HG03469 (cell line): ENCODE data around the gene NOL12.
"Not testable (repeated sequence)": the region's sequence is repeated elsewhere in the genome, so short reads cannot be mapped to it uniquely, and the experiment has no call there.

Source experiments
- ATAC-seq: cut with Tn5 transposase; IDR thresholded peaks from one replicate; pipeline ENCODE4 v1.9.1; 2021; ENCODE audit warnings: mild to moderate bottlenecking, moderate library complexity, moderate number of reproducible peaks; ENCODE audit not compliant: unreplicated experiment

The NOL12 gene

DNA sequence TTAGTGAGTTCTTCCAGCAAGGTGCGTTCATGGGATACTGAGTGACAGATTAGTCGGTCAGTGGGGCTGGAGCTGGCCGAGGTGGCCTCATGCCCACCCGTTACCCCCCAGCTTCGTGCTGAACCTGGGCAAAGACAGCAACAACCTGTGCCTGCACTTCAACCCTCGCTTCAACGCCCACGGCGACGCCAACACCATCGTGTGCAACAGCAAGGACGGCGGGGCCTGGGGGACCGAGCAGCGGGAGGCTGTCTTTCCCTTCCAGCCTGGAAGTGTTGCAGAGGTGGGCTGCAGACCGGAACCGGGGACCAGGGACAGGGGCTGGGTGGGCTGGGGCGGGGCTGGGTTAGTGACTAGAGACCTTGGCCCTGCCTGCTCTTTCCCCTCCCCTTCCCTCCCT lies 7.8 kb upstream of the NOL12 start:
- ATAC-seq: no peak

GRCh38 chr22:37679670-37680069 lies 6.5 kb upstream of the NOL12 start:
- no peak for ATAC-seq

GRCh38 chr22:37680191-37680851 lies 5.8 kb upstream of the NOL12 start:
- ATAC-seq: no peak

DNA sequence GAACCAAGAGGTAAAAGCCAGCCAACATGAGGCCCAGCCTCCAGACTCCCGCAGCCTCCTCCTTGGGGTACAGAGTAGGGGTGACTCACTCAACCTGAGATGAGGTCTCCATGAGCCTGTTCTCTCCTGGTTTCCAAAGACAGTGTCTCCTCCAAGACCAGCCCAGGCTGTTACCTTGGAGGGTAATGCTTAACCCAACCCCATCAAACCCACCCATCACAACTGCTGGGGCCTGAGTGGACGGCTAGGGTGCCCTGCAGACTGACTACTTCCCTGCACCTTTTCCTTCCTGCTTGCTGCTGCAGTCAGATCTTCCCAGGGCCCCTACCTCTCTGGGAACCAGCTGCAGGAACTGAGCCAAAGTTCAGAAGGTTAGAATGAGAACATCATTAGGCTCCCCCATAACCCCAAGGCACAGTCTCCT lies 5.1 kb upstream of the NOL12 start:
- no peak for ATAC-seq

GRCh38 chr22:37681556-37682049 lies 4.5 kb upstream of the NOL12 start:
- ATAC-seq: no peak

DNA sequence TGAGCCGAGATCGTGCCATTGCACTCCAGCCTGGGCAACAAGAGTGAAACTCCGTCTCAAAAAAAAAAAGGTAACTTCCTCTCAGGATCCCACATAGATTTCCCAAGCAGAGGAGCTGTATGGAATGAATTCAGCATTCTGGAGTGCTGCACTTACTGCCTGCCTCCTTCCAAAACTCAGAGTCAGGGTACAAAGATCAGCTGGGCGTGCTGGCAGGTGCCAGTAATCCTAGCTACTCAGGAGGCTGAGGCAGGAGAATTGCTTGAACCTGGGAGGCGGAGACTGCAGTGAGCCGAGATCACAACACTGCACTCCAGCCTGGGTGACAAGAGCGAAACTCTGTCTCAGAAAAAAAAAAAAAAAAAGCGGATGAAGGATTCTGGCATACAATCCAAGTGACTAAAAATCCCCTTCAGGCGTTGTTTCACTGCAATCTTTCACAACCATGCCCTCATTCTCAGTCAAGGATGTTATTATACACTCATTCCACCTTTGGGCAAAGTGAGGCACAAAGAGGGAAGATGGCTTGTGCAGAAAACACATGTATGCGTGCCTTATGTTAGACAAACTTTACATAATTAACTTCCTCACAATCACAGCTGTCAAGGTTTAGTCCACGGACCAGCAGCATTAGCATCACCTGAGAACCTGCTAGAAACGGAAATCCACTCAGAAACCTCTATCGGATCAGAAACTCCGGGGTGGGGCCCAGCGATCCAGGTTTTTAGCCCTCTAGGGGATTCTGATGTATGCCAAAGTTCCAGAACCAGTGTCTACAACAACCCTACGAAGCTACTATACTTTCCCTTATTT lies 1.1 kb upstream of the NOL12 start:
- no peak for ATAC-seq

GRCh38 chr22:37690407-37690806 lies 4.3 kb downstream of the NOL12 start:
- no peak for ATAC-seq

DNA sequence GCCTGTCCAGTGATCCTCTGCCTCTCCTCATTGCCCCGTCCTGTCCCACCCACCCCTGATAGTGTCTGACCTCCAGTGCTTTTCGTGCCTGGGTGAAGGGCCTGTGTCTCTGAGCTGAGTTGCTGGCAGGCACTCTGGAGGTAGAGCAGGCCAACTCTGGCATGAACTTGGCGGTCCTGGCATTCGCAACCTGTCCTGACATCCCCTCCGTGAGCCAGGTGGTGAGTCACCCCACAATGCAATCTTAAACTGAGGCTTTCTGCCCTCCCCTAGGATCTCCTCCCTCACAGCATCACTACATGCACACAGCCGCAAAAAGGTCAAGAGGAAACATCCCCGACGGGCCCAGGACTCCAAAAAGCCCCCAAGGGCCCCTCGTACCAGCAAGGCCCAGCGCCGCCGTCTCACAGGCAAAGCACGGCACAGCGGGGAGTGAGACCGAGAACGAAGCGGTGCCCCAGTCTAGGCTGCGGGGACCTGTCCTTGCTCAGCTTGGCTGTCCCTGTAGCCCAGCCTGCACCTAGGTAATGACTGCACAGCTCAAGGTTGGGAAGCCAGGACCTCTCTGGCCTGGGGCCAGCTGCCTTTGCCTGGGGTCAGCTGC lies 4.9 kb downstream of the NOL12 start:
- ATAC-seq: no peak

DNA sequence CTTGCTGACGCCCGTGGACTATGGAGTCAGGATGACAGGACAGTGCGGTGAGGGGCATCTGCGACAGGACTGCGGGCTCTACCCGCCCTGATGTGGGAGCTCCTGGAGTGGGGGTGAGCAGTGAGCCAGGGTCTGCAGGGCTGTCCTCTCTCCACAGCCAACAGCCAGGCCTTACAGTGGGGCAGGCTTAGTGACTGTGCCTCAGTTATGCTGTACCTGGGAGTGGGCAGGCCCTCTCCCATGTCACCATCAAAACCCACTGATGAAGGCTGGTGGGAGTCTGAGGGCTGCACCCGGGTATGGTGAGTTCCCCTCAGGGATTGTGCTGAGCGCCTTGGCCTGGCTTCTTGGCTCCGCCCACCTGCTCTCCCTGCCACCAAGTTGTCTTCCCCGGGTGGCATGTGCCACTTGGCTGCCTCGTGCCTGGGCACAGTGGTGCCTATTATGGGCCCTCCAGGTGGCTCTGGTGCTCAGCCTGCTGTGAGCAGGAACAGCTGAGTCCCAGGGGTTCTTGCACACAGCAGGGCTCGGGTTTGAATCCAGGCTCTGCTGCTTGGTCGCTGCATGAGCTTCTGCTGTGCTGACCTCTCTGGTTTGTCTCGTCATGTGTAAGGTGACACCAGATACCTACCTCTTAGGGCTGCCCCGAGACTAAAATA lies 6.6 kb downstream of the NOL12 start:
- ATAC-seq: no peak

DNA sequence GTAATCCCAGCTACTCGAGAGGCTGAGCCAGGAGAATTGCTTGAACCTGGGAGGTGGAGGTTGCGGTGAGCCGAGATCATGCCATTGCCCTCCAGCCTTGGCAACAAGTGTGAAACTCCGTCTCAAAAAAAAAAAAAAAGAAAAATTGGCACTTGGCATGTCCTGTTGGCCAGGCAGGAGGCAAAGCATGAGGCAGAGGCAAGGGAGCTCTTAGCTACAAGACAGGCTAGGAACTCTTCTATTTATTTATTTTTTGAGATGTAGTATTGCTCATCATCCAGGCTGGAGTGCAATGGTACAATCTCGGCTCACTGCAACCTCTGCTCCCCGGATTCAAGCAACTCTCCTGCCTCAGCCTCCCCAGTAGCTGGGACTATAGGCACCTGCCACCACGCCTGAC lies 8.0 kb downstream of the NOL12 start:
- not testable (repeated sequence) for ATAC-seq

GRCh38 chr22:37696260-37696656 lies 10.1 kb downstream of the NOL12 start:
- ATAC-seq: not testable (repeated sequence)

DNA sequence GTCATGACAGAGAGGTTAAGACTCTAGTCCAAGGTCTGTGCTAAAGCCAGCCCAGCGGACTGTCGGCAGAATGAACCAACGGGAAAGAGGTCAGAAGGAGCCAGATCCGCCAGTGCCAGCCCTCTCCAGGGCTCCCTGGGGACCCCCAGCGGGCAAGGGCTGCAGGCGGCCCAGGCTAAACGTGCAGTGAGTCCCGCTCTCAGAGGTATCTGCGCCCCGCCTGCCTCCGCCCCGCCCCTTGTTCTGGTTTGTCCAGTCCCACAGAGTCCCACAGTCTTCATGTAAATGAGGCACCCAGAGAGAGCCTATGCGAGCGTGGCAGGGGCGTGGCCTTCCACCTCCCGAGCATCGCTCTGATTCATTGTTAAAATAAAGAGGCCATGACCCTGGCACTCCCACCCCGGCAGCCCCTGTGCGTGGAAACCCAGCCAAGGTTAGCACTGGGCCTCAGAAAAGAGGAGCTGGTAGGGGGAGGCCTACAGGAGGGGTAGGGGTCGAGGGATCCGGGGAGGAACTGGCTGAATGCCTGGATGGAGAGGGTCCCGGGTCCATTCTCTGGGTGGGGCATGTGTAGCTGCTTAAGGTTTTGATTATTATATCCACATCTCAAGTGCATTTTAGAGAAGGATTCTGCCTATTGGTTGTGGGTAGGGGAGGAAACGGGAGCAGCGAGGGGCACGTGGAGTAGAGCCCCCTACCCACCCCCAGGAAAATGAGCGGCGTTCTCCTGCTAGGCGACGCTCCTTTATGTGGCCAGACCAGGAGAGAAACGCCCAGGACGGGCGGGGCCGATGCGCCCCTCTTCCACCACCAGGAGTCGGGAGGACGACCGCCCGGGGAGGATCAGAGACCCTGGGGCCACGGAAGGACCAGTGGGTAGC lies 10.8 kb downstream of the NOL12 start, which contains the start of gene TRIOBP:
TSS of gene TRIOBP (plus strand) at position 392 of the 881 bp plus-strand sequence. CDS start 4,318 bp downstream, outside the sequence.
- no peak for ATAC-seq

GRCh38 chr22:37697538-37697835 lies 11.3 kb downstream of the NOL12 start:
- no peak for ATAC-seq

DNA sequence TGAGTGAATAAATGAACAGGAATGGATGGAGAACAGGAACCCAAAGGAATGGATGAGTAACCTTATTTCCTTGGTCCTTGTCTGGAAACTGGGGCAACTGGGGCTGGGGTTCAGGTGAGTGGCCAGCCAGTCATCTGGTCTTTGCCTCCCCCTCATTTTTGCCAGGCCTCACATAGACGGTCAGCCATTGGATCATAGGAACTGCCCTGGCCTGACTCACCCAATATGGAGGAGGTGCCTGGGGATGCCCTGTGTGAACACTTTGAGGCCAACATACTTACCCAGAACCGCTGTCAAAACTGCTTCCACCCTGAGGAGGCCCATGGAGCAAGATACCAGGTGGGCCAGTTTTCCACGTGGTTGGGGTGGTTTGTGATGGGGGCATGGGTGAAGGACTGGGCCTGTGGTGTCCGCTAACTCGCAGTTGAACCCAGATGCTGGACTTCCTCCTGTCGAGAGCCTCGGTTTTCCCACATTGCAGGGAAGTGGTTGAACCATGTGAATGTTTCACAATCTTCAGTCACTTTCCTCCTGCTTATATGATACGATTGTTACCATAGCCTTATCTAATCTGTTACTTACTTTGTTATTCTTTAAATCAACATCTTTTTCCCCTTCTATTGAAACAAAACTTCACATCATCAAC lies 15.1 kb downstream of the NOL12 start:
- ATAC-seq: no peak

DNA sequence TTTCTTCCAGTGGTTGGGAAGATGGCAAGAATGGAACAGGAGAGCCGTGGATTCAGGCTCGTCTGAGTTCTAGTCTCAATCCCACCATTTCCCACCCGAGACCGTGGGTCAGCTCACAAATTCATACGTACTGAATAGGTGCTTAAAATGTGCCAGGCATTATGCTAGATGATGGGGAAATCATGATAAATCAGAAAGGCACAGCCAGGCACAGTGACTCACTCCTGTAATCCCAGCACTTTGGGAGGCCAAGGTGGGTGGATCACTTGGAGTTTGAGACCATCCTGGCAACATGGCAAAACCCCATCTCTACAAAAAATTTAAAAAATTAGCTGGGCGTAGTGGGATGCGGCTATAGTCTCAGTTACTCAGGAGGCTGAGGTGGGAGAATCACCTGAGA lies 17.8 kb downstream of the NOL12 start:
- no peak for ATAC-seq

DNA sequence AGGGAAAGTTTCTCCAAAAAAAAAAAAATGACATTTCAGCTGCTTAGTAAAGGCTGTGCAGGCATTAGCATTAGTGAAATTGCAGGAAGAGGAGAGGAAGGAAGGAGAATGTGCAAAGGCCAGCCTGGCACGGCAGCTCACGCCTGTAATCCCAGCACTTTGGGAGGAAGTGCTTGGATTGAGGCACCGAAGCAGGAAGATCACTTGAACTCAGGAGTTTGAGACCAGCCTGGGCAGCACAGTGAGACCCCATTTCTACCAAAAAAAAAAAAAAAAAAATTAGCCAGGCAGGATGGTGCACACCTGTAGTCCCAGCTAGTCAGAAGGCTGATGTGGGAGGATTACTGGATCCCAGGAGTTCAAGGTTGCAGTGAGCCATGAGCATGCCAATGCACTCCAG lies 18.5 kb downstream of the NOL12 start:
- ATAC-seq: no peak

GRCh38 chr22:37705205-37705604 lies 19.1 kb downstream of the NOL12 start:
- no peak for ATAC-seq

GRCh38 chr22:37708580-37709444 lies 22.7 kb downstream of the NOL12 start:
- ATAC-seq: no peak

DNA sequence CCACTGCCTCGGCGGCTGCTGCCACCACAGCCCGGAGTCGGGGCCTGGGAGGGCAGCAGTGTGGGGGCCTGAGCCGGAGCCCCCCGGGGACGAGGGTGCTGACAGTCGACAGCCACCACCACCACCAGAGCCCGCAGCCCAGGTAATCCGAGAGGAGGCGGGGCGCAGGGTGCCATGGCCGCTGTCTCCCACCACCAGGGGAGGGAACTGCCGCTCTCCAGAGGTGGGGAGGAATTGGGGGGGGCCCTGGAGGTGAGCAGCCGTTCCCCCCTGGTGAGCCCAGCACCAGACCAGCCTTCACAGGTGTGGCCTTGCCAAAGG lies 23.3 kb downstream of the NOL12 start:
- no peak for ATAC-seq
